Caco-2 (cell line): Measurements from ENCODE around the gene TPST2. TPM values are rescaled to one million over a fixed set of nuclear protein-coding genes. Genes with fewer than 3 reads are reported as not detected.

Source experiments
- BruUV-seq: library from RNA; stranded (reverse); fragments of 400-500 nt; replicated peaks from 2 replicates; lab custom pipeline; 2021; lab: Mats Ljungman, UMichigan
- CTCF ChIA-PET: fragments of 300-600 bp; sonication (Branson Sonifier 250); formaldehyde crosslinking; loops from one replicate; lab custom pipeline; 2022; ENCODE audit warnings: antibody characterized with exemption; lab: Charles Lee
- POLR2A ChIA-PET: fragments of 300-600 bp; sonication (Branson Sonifier 250); formaldehyde crosslinking; loops from one replicate; lab custom pipeline; 2022; ENCODE audit warnings: antibody characterized with exemption; lab: Charles Lee
- DNase-seq, 2 experiments: peaks; one replicate each; pipeline versions ENCODE4 v3.0.0 to v3.0.0-alpha.2; 2020 to 2022
- H3K27me3 ChIP-seq: replicated peaks from 2 replicates; pipeline ENCODE4 v1.6.0; 2011; ENCODE audit warnings: low read length; ENCODE audit not compliant: control insufficient read depth, insufficient read depth
- H3K36me3 ChIP-seq: 2 replicates; pipeline ENCODE4 v1.5.1; 2011; ENCODE audit warnings: low read length; ENCODE audit not compliant: control insufficient read depth, insufficient read depth
- H3K4me1 ChIP-seq: fragments of 250-450 bp; sonication (Bioruptor Pico); 2 replicates; pipeline ENCODE4 v1.5.1; 2020; ENCODE audit warnings: mild to moderate bottlenecking
- H3K4me3 ChIP-seq: 2 replicates; pipeline ENCODE4 v1.5.1; 2011; ENCODE audit warnings: low read depth, mild to moderate bottlenecking, control low read depth, low read length
- H3K9me3 ChIP-seq: fragments of 250-450 bp; sonication (Bioruptor Pico); 2 replicates; pipeline ENCODE4 v1.5.1; 2020; ENCODE audit warnings: mild to moderate bottlenecking, moderate library complexity
- H3K27ac Mint-ChIP-seq: one replicate; pipeline ENCODE4 v1.8.0; 2022; ENCODE audit warnings: mixed read lengths; ENCODE audit not compliant: unreplicated experiment
- H3K27me3 Mint-ChIP-seq: one replicate; pipeline ENCODE4 v1.8.0; 2022; ENCODE audit warnings: mixed read lengths; ENCODE audit not compliant: insufficient read depth, unreplicated experiment
- H3K36me3 Mint-ChIP-seq: one replicate; pipeline ENCODE4 v1.8.0; 2022; ENCODE audit warnings: mild to moderate bottlenecking, mixed read lengths; ENCODE audit not compliant: insufficient read depth, unreplicated experiment
- H3K4me1 Mint-ChIP-seq: one replicate; pipeline ENCODE4 v1.8.0; 2022; ENCODE audit warnings: low read depth, mixed read lengths; ENCODE audit not compliant: unreplicated experiment
- H3K4me3 Mint-ChIP-seq: one replicate; pipeline ENCODE4 v1.8.0; 2022; ENCODE audit warnings: mild to moderate bottlenecking, moderate library complexity, mixed read lengths; ENCODE audit not compliant: unreplicated experiment
- H3K9me3 Mint-ChIP-seq: one replicate; pipeline ENCODE4 v1.8.0; 2022; ENCODE audit warnings: mixed read lengths; ENCODE audit not compliant: unreplicated experiment
- CTCF ChIP-seq, 2 experiments: fragments of 200-600 bp in 1 of 2; IDR thresholded peaks; 1 replicate in 1 of 2; 2 replicates in 1 of 2; pipeline versions ENCODE4 v1.5.1 to v1.8.0; 2011 to 2022; ENCODE audit warnings: antibody characterized with exemption in 1 of 2, control low read depth in 1 of 2, inconsistent platforms in 1 of 2, low read depth in 1 of 2, low read length in 1 of 2, mild to moderate bottlenecking in 1 of 2, moderate library complexity in 1 of 2; ENCODE audit not compliant: insufficient read depth in 1 of 2, severe bottlenecking in 1 of 2, unreplicated experiment in 1 of 2
- intact Hi-C: fragments of 100-400 bp; cut with micrococcal nuclease; formaldehyde crosslinking; loops from one replicate; pipeline ENCODE4 v1.10.0; 2022; ENCODE audit not compliant: unreplicated experiment
- total RNA-seq: library from RNA; stranded (reverse); gene quantifications from 2 replicates; pipeline ENCODE4 v1.2.3, GENCODE V29; 2022

The TPST2 gene
- total RNA-seq, 1 experiment from 2014 or later, result 9.5 TPM

- Mint-ChIP-seq H3K4me1 (peaks cover 7% of the 10 kb centered on the region), H3K27me3 (peaks cover 7% of the 10 kb centered on the region), H3K4me3 (no peak overlapping the region), H3K9me3 (peaks cover 6% of the 10 kb centered on the region), H3K27ac (no peak overlapping the region), H3K36me3 (no peaks in the 10 kb centered on the region)
- no peaks in the 10 kb centered on the region for H3K9me3 ChIP-seq
- DNase-seq, result no peak
- ChIA-PET CTCF (no interaction called here), POLR2A (no interaction called here)
- peaks cover 5% of the 10 kb centered on the region for H3K4me1 ChIP-seq
- no peaks in the 10 kb centered on the region for H3K36me3 ChIP-seq
- H3K27me3 ChIP-seq, result no peaks in the 10 kb centered on the region
- BruUV-seq, result no TSS peak
- TF ChIP-seq CTCF (IDR thresholded peaks at IDR 0.05; ENCODE audit: insufficient read depth in 1 of 2, low read depth in 1 of 2, low read length in 1 of 2, severe bottlenecking in 1 of 2, unreplicated experiment in 1 of 2), result no peak
- no peak overlapping the region for H3K4me3 ChIP-seq
- intact Hi-C loops, result no loop called here
Measured at GRCh38 chr22:26634189-26634588, 44.3 kb upstream of the TPST2 start.

GRCh38 chr22:26632422-26633155 lies 42.7 kb upstream of the TPST2 start:
- no peak for DNase-seq
- Histone ChIP-seq H3K4me3 (no peak overlapping the region), H3K9me3 (no peaks in the 10 kb centered on the region), H3K36me3 (no peaks in the 10 kb centered on the region), H3K27me3 (no peaks in the 10 kb centered on the region), H3K4me1 (peaks cover 9% of the 10 kb centered on the region)
- ChIA-PET POLR2A (no interaction called here), CTCF (interaction anchor here (0.6 kb wide), 1 partner anchor 11 kb away, joined by 3 read pairs; no protein-coding TSS in a partner anchor)
- Mint-ChIP-seq H3K4me1 (peaks cover 14% of the 10 kb centered on the region), H3K27me3 (peaks cover 7% of the 10 kb centered on the region), H3K4me3 (no peak overlapping the region), H3K27ac (no peak overlapping the region), H3K36me3 (no peaks in the 10 kb centered on the region), H3K9me3 (peaks cover 6% of the 10 kb centered on the region)
- TF ChIP-seq CTCF (IDR thresholded peaks at IDR 0.05; ENCODE audit: insufficient read depth in 1 of 2, low read depth in 1 of 2, low read length in 1 of 2, severe bottlenecking in 1 of 2, unreplicated experiment in 1 of 2), result no peak
- no TSS peak for BruUV-seq
- intact Hi-C loops, result no loop called here

- Histone ChIP-seq H3K9me3 (no peaks in the 10 kb centered on the region), H3K27me3 (no peaks in the 10 kb centered on the region), H3K36me3 (no peaks in the 10 kb centered on the region), H3K4me1 (peaks cover 9% of the 10 kb centered on the region), H3K4me3 (no peak overlapping the region)
- Mint-ChIP-seq H3K27ac (no peak overlapping the region), H3K4me3 (no peak overlapping the region), H3K9me3 (peaks cover 6% of the 10 kb centered on the region), H3K27me3 (peaks cover 10% of the 10 kb centered on the region), H3K4me1 (peaks cover 14% of the 10 kb centered on the region), H3K36me3 (no peaks in the 10 kb centered on the region)
- CTCF ChIA-PET, result no interaction called here
- DNase-seq, result no peak
- POLR2A ChIA-PET, result no interaction called here
- BruUV-seq, result no TSS peak
- no peak for TF ChIP-seq CTCF (IDR thresholded peaks at IDR 0.05; ENCODE audit: insufficient read depth in 1 of 2, low read depth in 1 of 2, low read length in 1 of 2, severe bottlenecking in 1 of 2, unreplicated experiment in 1 of 2)
- intact Hi-C loops, result no loop called here
Measured at GRCh38 chr22:26631282-26631681, 41.4 kb upstream of the TPST2 start.
